OCI-LY7 (cell line): ENCODE results near the gene PSMD5. TPM values are rescaled to one million over a fixed set of nuclear protein-coding genes. Genes with fewer than 3 reads are reported as not detected.
A peak's percentile ranks its signal among the peaks of the same experiment; 100 is the strongest.

ENCODE experiments used
- BruUV-seq: library from RNA; stranded (reverse); fragments of 400-500 nt; replicated peaks from 2 replicates; lab custom pipeline; 2021; lab: Mats Ljungman, UMichigan
- CTCF ChIA-PET: fragments of 300-600 bp; sonication (Branson Sonifier 250); formaldehyde crosslinking; loops from one replicate; lab custom pipeline; 2022; ENCODE audit warnings: antibody characterized with exemption; ENCODE audit not compliant: unreplicated experiment; lab: Charles Lee
- POLR2A ChIA-PET: fragments of 300-600 bp; sonication (Branson Sonifier 250); formaldehyde crosslinking; loops from one replicate; lab custom pipeline; 2022; ENCODE audit warnings: antibody characterized with exemption; lab: Charles Lee
- DNase-seq: peaks from one replicate; pipeline ENCODE4 v3.0.0-alpha.2; 2015; ENCODE audit warnings: low spot score
- H2AFZ ChIP-seq: fragments of 200-600 bp; sonication (generic), shearing (Covaris generic); 2 replicates; pipeline ENCODE4 v1.6.1; 2014; ENCODE audit warnings: mild to moderate bottlenecking, antibody characterized with exemption, low read length, moderate library complexity
- H3K27ac ChIP-seq: fragments of 200-600 bp; sonication (generic); 2 replicates; pipeline ENCODE4 v1.5.1; 2014; ENCODE audit warnings: mixed run types, low read depth, mild to moderate bottlenecking, moderate library complexity, low read length, inconsistent platforms; ENCODE audit not compliant: poor library complexity, severe bottlenecking
- H3K36me3 ChIP-seq: fragments of 200-600 bp; sonication (generic); 2 replicates; pipeline ENCODE4 v1.6.1; 2014; ENCODE audit warnings: mild to moderate bottlenecking, antibody characterized with exemption, low read length, moderate library complexity, mixed read lengths; ENCODE audit not compliant: insufficient read depth
- H3K4me1 ChIP-seq: fragments of 200-600 bp; sonication (generic); 2 replicates; pipeline ENCODE4 v1.5.1; 2014; ENCODE audit warnings: mild to moderate bottlenecking, low read length; ENCODE audit not compliant: insufficient read depth, poor library complexity, severe bottlenecking
- H3K4me2 ChIP-seq: fragments of 200-600 bp; sonication (generic); 2 replicates; pipeline ENCODE4 v1.6.1; 2014; ENCODE audit warnings: mild to moderate bottlenecking, low read length
- H3K4me3 ChIP-seq: fragments of 200-600 bp; sonication (generic); 2 replicates; pipeline ENCODE4 v1.5.1; 2014; ENCODE audit warnings: mild to moderate bottlenecking, low read depth, low read length; ENCODE audit not compliant: poor library complexity, severe bottlenecking
- H3K79me2 ChIP-seq: fragments of 200-600 bp; sonication (generic); 2 replicates; pipeline ENCODE4 v1.6.1; 2016; ENCODE audit warnings: low read depth, mild to moderate bottlenecking, low read length, moderate library complexity, mixed read lengths; ENCODE audit not compliant: insufficient read depth
- H3K9me2 ChIP-seq: fragments of 200-600 bp; sonication (generic); 2 replicates; pipeline ENCODE4 v1.6.1; 2016; ENCODE audit warnings: mild to moderate bottlenecking, low read length, mixed read lengths; ENCODE audit not compliant: insufficient read depth
- H3K9me3 ChIP-seq: fragments of 200-600 bp; sonication (generic); 2 replicates; pipeline ENCODE4 v1.6.1; 2014; ENCODE audit warnings: mild to moderate bottlenecking, mixed run types, low read length, mixed read lengths
- H4K20me1 ChIP-seq: fragments of 200-600 bp; sonication (generic); 2 replicates; pipeline ENCODE4 v1.6.1; 2014; ENCODE audit warnings: mild to moderate bottlenecking, antibody characterized with exemption, low read length, moderate library complexity, mixed read lengths; ENCODE audit not compliant: insufficient read depth
- EZH2phosphoT487 ChIP-seq: fragments of 200-600 bp; sonication (generic); IDR thresholded peaks from 2 replicates; pipeline ENCODE4 v1.6.1; 2018; ENCODE audit warnings: low read depth, borderline replicate concordance, mild to moderate bottlenecking, mixed run types, antibody characterized with exemption, low read length, moderate library complexity, mixed read lengths
- intact Hi-C: fragments of 100-400 bp; cut with micrococcal nuclease; formaldehyde crosslinking; loops from one replicate; pipeline ENCODE4 v1.10.0; 2022; ENCODE audit not compliant: unreplicated experiment
- total RNA-seq, 2 experiments: library from RNA; depleted of rRNA in 1 of 2; stranded (reverse); fragments of >200 nt in 1 of 2; shearing (Covaris generic) in 1 of 2; gene quantifications; 2 replicates each; pipeline ENCODE4 v1.2.3, GENCODE V29; 2014 to 2022
- TF ChIP-seq, protein P1 (sequence below): fragments of 200-600 bp; sonication (generic); conservative IDR thresholded peaks from 2 replicates; pipeline ENCODE4 v1.5.1; 2014; ENCODE audit warnings: mild to moderate bottlenecking, antibody characterized with exemption, low read length, moderate library complexity, mixed read lengths

PSMD5 gene
- total RNA-seq, 2 experiments from 2014 or later: 12.0 to 33.3 TPM

DNA sequence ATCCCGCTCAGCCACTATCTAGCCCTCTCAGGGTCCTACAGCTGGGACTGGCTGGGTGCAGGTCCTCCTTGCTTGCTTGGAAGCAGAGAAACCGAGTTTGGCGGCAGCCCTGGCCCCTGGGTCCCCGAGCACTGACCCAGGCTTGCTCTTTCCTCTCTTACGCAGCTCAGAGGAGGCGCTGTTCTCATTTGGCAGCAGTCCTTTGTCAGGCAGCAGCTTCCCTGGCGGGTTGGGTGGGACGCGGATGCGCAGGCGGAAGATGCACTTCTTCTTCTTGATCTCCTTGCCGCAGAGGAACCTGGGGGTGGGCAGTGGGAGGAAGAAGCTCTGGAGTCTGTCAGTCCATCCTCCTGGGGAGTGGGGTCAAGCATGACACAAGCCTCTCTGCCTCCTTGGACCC is 19.7 kb upstream of the PSMD5 start:
- intact Hi-C loops: no loop called here
- no TSS peak for BruUV-seq
- ChIA-PET CTCF (no interaction called here), POLR2A (no interaction called here)
- no peak for DNase-seq
- no peaks in the 10 kb centered on the region for H3K9me2 ChIP-seq
- H3K4me3 ChIP-seq: no peak overlapping the region
- no peaks in the 10 kb centered on the region for H3K79me2 ChIP-seq
- no peak overlapping the region for H3K4me2 ChIP-seq
- H3K9me3 ChIP-seq: no peaks in the 10 kb centered on the region
- no peak overlapping the region for H3K27ac ChIP-seq
- TF ChIP-seq, protein P1, sequence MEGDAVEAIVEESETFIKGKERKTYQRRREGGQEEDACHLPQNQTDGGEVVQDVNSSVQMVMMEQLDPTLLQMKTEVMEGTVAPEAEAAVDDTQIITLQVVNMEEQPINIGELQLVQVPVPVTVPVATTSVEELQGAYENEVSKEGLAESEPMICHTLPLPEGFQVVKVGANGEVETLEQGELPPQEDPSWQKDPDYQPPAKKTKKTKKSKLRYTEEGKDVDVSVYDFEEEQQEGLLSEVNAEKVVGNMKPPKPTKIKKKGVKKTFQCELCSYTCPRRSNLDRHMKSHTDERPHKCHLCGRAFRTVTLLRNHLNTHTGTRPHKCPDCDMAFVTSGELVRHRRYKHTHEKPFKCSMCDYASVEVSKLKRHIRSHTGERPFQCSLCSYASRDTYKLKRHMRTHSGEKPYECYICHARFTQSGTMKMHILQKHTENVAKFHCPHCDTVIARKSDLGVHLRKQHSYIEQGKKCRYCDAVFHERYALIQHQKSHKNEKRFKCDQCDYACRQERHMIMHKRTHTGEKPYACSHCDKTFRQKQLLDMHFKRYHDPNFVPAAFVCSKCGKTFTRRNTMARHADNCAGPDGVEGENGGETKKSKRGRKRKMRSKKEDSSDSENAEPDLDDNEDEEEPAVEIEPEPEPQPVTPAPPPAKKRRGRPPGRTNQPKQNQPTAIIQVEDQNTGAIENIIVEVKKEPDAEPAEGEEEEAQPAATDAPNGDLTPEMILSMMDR: no peak
- TF ChIP-seq EZH2phosphoT487: no peak
- peaks cover 96% of the 10 kb centered on the region for H3K36me3 ChIP-seq
- no peaks in the 10 kb centered on the region for H3K4me1 ChIP-seq
- no peak overlapping the region for H2AFZ ChIP-seq
- no peaks in the 10 kb centered on the region for H4K20me1 ChIP-seq

DNA sequence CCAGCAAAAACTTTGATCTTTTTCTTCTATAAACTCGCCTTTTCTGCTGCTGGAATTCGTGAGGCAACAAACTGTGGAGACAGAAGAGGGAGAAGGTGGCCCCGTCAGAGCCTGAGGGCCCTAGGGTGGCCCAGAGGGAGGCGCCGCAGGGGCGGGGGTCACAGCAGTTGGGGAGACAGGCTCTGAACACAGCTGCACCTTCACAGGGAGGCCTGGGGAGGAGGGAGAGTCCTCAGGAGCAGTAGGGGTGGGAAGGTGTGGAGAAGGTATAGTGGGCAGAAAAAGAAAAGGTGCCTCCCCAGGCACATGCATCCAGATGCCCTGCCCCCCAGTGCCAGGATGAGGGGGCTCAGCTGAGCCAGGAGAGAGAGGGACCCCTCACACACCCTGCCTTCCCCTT is 19.2 kb upstream of the PSMD5 start:
- Histone ChIP-seq H3K36me3 (peaks cover 95% of the 10 kb centered on the region), H3K9me3 (no peaks in the 10 kb centered on the region), H3K4me1 (no peaks in the 10 kb centered on the region), H3K9me2 (no peaks in the 10 kb centered on the region), H3K79me2 (no peaks in the 10 kb centered on the region), H3K4me2 (no peak overlapping the region), H3K4me3 (no peak overlapping the region), H4K20me1 (no peaks in the 10 kb centered on the region), H3K27ac (no peak overlapping the region), H2AFZ (no peak overlapping the region)
- intact Hi-C loops: no loop called here
- DNase-seq: no peak
- POLR2A ChIA-PET: no interaction called here
- CTCF ChIA-PET: no interaction called here
- BruUV-seq: no TSS peak
- no peak for TF ChIP-seq EZH2phosphoT487
- TF ChIP-seq, protein P1: 0 out of 2 replicates have a peak, but pooled peaks have one; percentile 18

DNA sequence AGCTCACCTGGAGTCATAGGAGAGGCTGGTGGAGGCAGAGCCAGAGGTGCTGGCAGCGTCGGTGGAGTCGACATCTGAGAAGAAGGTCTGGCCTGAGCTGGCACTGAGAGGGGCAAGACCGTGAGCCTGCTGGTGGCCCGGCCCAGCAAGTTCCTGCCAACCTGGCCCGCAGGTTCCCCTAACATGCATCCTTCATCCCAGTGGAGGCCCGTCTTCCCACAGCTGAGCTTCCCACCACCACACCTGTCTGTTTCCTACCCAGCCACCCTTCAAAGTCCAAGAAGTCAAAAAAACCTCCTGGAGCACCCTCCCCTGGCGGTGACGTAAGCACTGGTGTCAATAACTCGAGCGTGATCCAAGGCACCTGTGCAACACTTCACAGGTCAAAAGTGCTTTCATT is 17.4 kb upstream of the PSMD5 start:
- Histone ChIP-seq H3K4me2 (no peak overlapping the region), H3K4me1 (no peaks in the 10 kb centered on the region), H2AFZ (no peak overlapping the region), H4K20me1 (no peaks in the 10 kb centered on the region), H3K27ac (no peak overlapping the region), H3K79me2 (no peaks in the 10 kb centered on the region), H3K9me3 (no peaks in the 10 kb centered on the region), H3K9me2 (no peaks in the 10 kb centered on the region), H3K4me3 (no peak overlapping the region), H3K36me3 (peaks cover 95% of the 10 kb centered on the region)
- ChIA-PET POLR2A (no interaction called here), CTCF (no interaction called here)
- no TSS peak for BruUV-seq
- intact Hi-C loops: no loop called here
- no peak for DNase-seq
- TF ChIP-seq EZH2phosphoT487: no peak
- TF ChIP-seq, protein P1: no peak
